HCT116 (cell line): ENCODE results near the gene SCARF2. TPM values are rescaled to one million over a fixed set of nuclear protein-coding genes. Genes with fewer than 3 reads are reported as not detected.

Experiments used
- ATAC-seq: fragments of 200-7000 bp; cut with Tn5 transposase; 2 replicates; pipeline ENCODE4 v1.9.1; 2020; ENCODE audit warnings: mild to moderate bottlenecking, moderate library complexity
- BruUV-seq: library from RNA; stranded (reverse); fragments of 400-500 nt; replicated peaks from 2 replicates; lab custom pipeline; 2021; lab: Mats Ljungman, UMichigan
- CTCF ChIA-PET: fragments of 300-600 bp; sonication (Branson Sonifier 250); formaldehyde crosslinking; loops from one replicate; lab custom pipeline; 2021; ENCODE audit warnings: antibody characterized with exemption; lab: Charles Lee
- POLR2A ChIA-PET: fragments of 300-600, 350-600 bp; sonication (Branson Sonifier 250); formaldehyde crosslinking; loops from one replicate; lab custom pipeline; 2021; ENCODE audit warnings: antibody characterized with exemption; lab: Charles Lee
- RAD21 ChIA-PET, 2 experiments: fragments of 300-600 bp; sonication (Branson Sonifier 250); formaldehyde crosslinking; loops; one replicate each; lab custom pipeline; 2023; ENCODE audit warnings: low total read pairs in 2 of 2; ENCODE audit not compliant: uncharacterized antibody in 2 of 2, unreplicated experiment in 2 of 2, low non-redundant PET in 1 of 2; lab: Charles Lee
- DNase-seq: peaks from one replicate; pipeline ENCODE4 v3.0.0-alpha.2; 2010; ENCODE audit warnings: low read depth, low spot score
- H2AFZ ChIP-seq: fragments of 200-600 bp; shearing (Covaris generic), sonication (generic); 2 replicates; pipeline ENCODE4 v1.6.1; 2017; ENCODE audit warnings: low read depth, mixed run types, mixed read lengths, antibody characterized with exemption, low read length; ENCODE audit not compliant: poor library complexity, severe bottlenecking
- H3K27ac ChIP-seq: 2 replicates; pipeline ENCODE4 v1.5.1; 2012; ENCODE audit warnings: low read depth, low read length
- H3K27me3 ChIP-seq: fragments of 200-600 bp; sonication (generic); 2 replicates; pipeline ENCODE4 v1.6.1; 2016; ENCODE audit warnings: mixed run types, low read length, mixed read lengths; ENCODE audit not compliant: insufficient read depth
- H3K36me3 ChIP-seq, 2 experiments: fragments of 200-500 bp in 1 of 2; fragments of 200-600 bp in 1 of 2; sonication (Bioruptor generic) in 1 of 2; sonication (generic) in 1 of 2; 2 replicates each; pipeline versions ENCODE4 v1.5.1 to v1.6.1; 2014 to 2016; ENCODE audit warnings: low read length in 2 of 2, inconsistent platforms in 1 of 2, mixed read lengths in 1 of 2, mixed run types in 1 of 2; ENCODE audit not compliant: insufficient read depth in 2 of 2, control insufficient read depth in 1 of 2
- H3K4me1 ChIP-seq, 2 experiments: fragments of 200-600 bp in 1 of 2; sonication (generic) in 1 of 2; 2 replicates each; pipeline versions ENCODE4 v1.5.1 to v1.6.1; 2012 to 2017; ENCODE audit warnings: low read length in 2 of 2, inconsistent platforms in 1 of 2, mild to moderate bottlenecking in 1 of 2, mixed read lengths in 1 of 2, mixed run types in 1 of 2, moderate library complexity in 1 of 2; ENCODE audit not compliant: insufficient read depth in 2 of 2, control insufficient read depth in 1 of 2
- H3K4me2 ChIP-seq: fragments of 200-600 bp; sonication (generic); 2 replicates; pipeline ENCODE4 v1.6.1; 2017; ENCODE audit warnings: mixed run types, low read length, mixed read lengths
- H3K4me3 ChIP-seq, 2 experiments: fragments of 200-600 bp in 1 of 2; sonication (generic) in 1 of 2; replicated peaks in 1 of 2; 2 replicates each; pipeline ENCODE4 v1.5.1; 2011 to 2016; ENCODE audit warnings: low read length in 2 of 2, control low read depth in 1 of 2, low read depth in 1 of 2, mild to moderate bottlenecking in 1 of 2, mixed read lengths in 1 of 2, mixed run types in 1 of 2
- H3K79me2 ChIP-seq: fragments of 200-600 bp; sonication (generic); 2 replicates; pipeline ENCODE4 v1.6.1; 2017; ENCODE audit warnings: mild to moderate bottlenecking, mixed run types, low read length, moderate library complexity, mixed read lengths; ENCODE audit not compliant: insufficient read depth
- H3K9ac ChIP-seq: fragments of 200-600 bp; sonication (generic); 2 replicates; pipeline ENCODE4 v1.6.1; 2016; ENCODE audit warnings: low read length, mixed read lengths
- H3K9me2 ChIP-seq: fragments of 200-600 bp; sonication (generic), shearing (Covaris generic); 2 replicates; pipeline ENCODE4 v1.6.1; 2017; ENCODE audit warnings: mixed run types, mild to moderate bottlenecking, moderate library complexity; ENCODE audit not compliant: insufficient read depth
- H3K9me3 ChIP-seq, 2 experiments: fragments of 200-500 bp in 1 of 2; fragments of 200-600 bp in 1 of 2; sonication (Bioruptor generic) in 1 of 2; sonication (generic) in 1 of 2; 2 replicates each; pipeline ENCODE4 v1.6.1; 2014 to 2017; ENCODE audit warnings: low read length in 2 of 2, mixed read lengths in 2 of 2, inconsistent platforms in 1 of 2, low read depth in 1 of 2, mild to moderate bottlenecking in 1 of 2, mixed run types in 1 of 2, moderate library complexity in 1 of 2; ENCODE audit not compliant: control insufficient read depth in 1 of 2, insufficient read depth in 1 of 2
- H4K20me1 ChIP-seq: fragments of 200-600 bp; sonication (generic), shearing (Covaris generic); 2 replicates; pipeline ENCODE4 v1.6.1; 2017; ENCODE audit warnings: mixed run types, mild to moderate bottlenecking, moderate library complexity; ENCODE audit not compliant: insufficient read depth
- ELF1 ChIP-seq: IDR thresholded peaks from 2 replicates; pipeline ENCODE4 v1.6.1; 2012; ENCODE audit warnings: low read depth, borderline replicate concordance
- SRF ChIP-seq: IDR thresholded peaks from 2 replicates; pipeline ENCODE4 v1.6.1; 2012; ENCODE audit warnings: low read depth
- intact Hi-C: fragments of 100-400 bp; cut with micrococcal nuclease; formaldehyde crosslinking; loops from 2 replicates; pipeline ENCODE4 v1.10.0; 2022
- total RNA-seq: library from RNA; stranded (reverse); gene quantifications from one replicate; pipeline ENCODE4 v1.2.1, GENCODE V29; 2021; ENCODE audit not compliant: unreplicated experiment
- TF ChIP-seq, protein P1 (sequence below), 3 experiments: fragments of 200-600 bp in 1 of 3; sonication (generic) in 1 of 3; IDR thresholded peaks in 2 of 3; conservative IDR thresholded peaks in 1 of 3; 2 replicates each; pipeline ENCODE4 v1.5.1; 2012 to 2017; ENCODE audit warnings: low read depth in 2 of 3, low read length in 2 of 3, antibody characterized with exemption in 1 of 3, borderline replicate concordance in 1 of 3, control low read depth in 1 of 3, mild to moderate bottlenecking in 1 of 3, mixed read lengths in 1 of 3, mixed run types in 1 of 3, moderate library complexity in 1 of 3; ENCODE audit not compliant: insufficient read depth in 1 of 3

The SCARF2 gene
- total RNA-seq, 1 experiment from 2014 or later: 2.5 TPM

DNA sequence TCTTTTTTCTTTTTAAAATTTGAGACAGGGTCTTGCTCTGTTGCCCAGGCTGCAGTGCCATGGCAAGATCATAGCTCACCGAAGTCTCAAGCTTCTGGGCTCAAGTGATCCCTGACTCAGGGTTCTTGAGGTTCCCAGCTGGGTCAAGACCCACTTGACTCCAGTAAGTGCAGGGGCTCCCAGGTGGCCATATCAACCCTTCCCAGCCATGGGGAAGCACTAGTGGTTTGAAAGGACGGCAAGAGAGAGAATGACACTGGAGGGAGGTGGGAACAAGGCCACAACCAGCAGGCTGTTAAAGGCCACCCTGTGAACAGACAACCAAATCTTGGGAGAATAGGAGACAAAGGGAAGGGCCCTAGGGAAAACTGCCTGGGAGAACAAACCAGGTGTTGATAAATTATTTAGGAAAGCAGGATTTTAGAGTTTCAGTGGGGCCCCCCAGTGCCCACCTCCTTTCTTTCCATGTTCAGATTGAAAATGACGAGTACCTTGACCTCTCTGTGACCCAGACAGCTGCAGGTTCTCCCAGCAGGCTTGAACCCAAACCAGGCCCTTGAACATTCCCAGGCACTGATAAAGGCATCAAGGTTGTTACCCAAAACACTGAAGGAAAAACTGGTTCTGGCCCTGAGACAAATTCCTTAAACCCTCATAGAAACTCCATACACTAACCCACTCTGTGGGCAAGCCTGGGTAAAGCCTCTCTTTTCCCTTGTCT is 29.2 kb upstream of the SCARF2 start (continued):
- TF ChIP-seq ELF1: no peak

- intact Hi-C loops: no loop called here
- H3K36me3 ChIP-seq: no peaks in the 10 kb centered on the region; a peak in 1 of 4 replicates
- no peaks in the 10 kb centered on the region for H4K20me1 ChIP-seq
- DNase-seq (no peak), ATAC-seq (no peak)
- H3K9ac ChIP-seq: no peak overlapping the region
- H2AFZ ChIP-seq: no peak overlapping the region
- H3K9me3 ChIP-seq: no peaks in the 10 kb centered on the region
- H3K4me2 ChIP-seq: no peak overlapping the region
- TF ChIP-seq SRF: no peak
- TF ChIP-seq, protein P1, sequence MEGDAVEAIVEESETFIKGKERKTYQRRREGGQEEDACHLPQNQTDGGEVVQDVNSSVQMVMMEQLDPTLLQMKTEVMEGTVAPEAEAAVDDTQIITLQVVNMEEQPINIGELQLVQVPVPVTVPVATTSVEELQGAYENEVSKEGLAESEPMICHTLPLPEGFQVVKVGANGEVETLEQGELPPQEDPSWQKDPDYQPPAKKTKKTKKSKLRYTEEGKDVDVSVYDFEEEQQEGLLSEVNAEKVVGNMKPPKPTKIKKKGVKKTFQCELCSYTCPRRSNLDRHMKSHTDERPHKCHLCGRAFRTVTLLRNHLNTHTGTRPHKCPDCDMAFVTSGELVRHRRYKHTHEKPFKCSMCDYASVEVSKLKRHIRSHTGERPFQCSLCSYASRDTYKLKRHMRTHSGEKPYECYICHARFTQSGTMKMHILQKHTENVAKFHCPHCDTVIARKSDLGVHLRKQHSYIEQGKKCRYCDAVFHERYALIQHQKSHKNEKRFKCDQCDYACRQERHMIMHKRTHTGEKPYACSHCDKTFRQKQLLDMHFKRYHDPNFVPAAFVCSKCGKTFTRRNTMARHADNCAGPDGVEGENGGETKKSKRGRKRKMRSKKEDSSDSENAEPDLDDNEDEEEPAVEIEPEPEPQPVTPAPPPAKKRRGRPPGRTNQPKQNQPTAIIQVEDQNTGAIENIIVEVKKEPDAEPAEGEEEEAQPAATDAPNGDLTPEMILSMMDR (IDR thresholded peaks at IDR 0.05 in 2 of 3, conservative IDR thresholded peaks at IDR 0.05 in 1 of 3; ENCODE audit: borderline replicate concordance in 1 of 3, insufficient read depth in 1 of 3, low read depth in 2 of 3, low read length in 2 of 3): no peak
- no peaks in the 10 kb centered on the region for H3K27me3 ChIP-seq
- H3K79me2 ChIP-seq: no peaks in the 10 kb centered on the region
- BruUV-seq: no TSS peak
- no peak overlapping the region for H3K27ac ChIP-seq
- no peak overlapping the region for H3K4me3 ChIP-seq
- no peaks in the 10 kb centered on the region for H3K9me2 ChIP-seq
- CTCF ChIA-PET: no interaction called here
- POLR2A ChIA-PET: no interaction called here
- RAD21 ChIA-PET: no interaction called here
- no peaks in the 10 kb centered on the region for H3K4me1 ChIP-seq
These were observed 28.1 kb upstream of the SCARF2 start for GRCh38 chr22:20465759-20466077.
